Measurements from ENCODE around the gene SNX25.

The SNX25 gene

DNA sequence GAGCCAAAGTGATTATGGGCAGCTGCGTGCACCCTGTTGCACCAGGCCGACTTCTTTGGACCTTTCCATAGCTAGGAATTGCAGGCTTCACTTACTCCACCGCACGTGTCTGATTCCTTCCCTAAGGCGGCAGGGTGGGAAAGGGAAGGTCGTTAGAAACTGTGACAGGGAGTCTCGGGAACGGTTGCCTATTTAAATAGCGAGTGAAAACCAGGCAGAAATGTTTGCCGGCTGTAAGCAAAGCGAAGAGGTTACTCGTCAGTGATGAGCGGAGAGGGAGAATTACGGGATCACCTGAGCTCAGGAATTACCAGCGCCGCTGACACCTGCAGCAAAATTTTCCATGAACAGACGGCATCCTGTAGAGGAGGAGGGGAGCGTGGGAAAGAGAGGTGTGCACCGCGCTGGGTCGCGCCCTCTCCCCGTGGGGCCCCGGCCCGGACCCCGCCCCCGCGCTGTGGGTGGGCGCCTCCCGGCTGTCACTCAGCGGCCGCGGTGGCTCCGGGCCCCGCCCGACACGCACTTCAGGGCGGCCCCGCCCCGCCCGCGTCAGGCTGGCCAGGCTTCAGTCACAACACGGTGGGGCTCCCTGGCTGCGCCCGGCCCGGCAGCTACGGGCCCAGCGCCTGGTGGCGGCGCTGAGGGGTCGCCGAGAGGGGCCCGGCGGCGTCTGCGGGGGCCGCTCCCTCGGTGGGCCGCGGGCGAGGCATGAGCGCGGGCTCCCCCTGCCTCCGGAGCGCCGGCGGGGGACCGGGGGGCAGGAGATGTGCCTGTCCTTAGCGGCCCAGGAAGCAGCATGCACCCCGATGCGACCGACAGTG lies at the start of gene SNX25:
Gene SNX25, plus strand, starts transcription at position 568 of the 821 bp plus-strand sequence. Its CDS starts 229 bp downstream, at position 797.
- Mint-ChIP-seq H3K27ac (peak within 1 kb of the TSS; percentile 87), H3K4me3 (peak within 1 kb of the TSS; percentile 92), H3K36me3 (ENCODE audit: low read depth) (peaks cover 10% of the 10 kb centered on the region), H3K4me1 (ENCODE audit: low read depth) (peaks cover 31% of the 10 kb centered on the region), H3K27me3 (ENCODE audit: low read depth) (peaks cover 9% of the 10 kb centered on the region), H3K9me3 (no peaks in the 10 kb centered on the region)
- DNase-seq (ENCODE audit: low spot score): peak; percentile 91

DNA sequence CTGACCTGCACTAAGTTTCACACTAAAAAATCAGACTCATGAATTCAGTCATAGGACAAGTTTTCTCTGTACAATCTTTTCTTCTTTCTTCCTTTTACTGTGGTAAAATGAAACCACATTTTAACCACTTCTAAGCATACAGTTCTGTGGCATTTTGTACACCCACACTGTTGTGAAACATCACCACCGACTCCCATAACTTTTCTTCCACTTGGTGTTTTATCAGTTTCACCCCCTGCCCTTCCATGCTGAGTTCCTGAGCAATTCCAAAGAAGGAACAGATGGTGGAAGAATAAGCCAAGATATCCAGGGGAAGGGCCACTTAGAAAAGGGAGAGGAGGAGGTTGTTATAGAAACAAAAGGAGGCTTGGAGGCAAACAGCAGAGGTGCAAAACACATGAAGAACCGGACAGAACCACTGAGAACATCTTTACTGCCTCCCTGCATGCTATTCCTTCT lies 43.8 kb upstream of the SNX25 start:
- peak overlapping the region; percentile 9 for H3K4me3 Mint-ChIP-seq
- peaks cover 13% of the 10 kb centered on the region for H3K4me1 Mint-ChIP-seq (ENCODE audit: low read depth)
- peaks cover 21% of the 10 kb centered on the region for H3K27me3 Mint-ChIP-seq (ENCODE audit: low read depth)
- no peak overlapping the region for H3K27ac Mint-ChIP-seq
- H3K9me3 Mint-ChIP-seq: no peaks in the 10 kb centered on the region
- DNase-seq (ENCODE audit: low spot score): peak; percentile 29
- peaks cover 58% of the 10 kb centered on the region for H3K36me3 Mint-ChIP-seq (ENCODE audit: low read depth)

DNA sequence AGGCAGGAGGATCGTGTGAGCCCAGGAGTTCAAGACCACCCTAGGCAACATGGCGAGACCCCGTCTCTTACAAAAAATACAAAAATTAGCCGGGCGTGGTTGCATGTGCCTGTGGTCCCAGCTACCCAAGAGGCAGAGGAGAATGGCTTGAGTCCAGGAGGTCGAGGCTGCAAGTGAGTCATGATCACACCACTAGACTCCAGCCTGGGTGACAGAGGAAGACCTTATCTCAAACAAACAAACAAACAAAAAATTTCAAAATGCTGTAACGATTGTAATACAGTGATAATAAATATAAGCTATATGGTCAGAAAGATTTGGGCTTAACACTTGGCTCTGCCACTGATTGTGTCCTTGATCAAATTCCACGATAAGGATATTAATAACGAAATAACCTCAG lies 42.2 kb upstream of the SNX25 start:
- H3K4me1 Mint-ChIP-seq (ENCODE audit: low read depth): peaks cover 13% of the 10 kb centered on the region
- no peaks in the 10 kb centered on the region for H3K9me3 Mint-ChIP-seq
- no peak for DNase-seq (ENCODE audit: low spot score)
- no peak overlapping the region for H3K27ac Mint-ChIP-seq
- no peak overlapping the region for H3K4me3 Mint-ChIP-seq
- peaks cover 21% of the 10 kb centered on the region for H3K27me3 Mint-ChIP-seq (ENCODE audit: low read depth)
- peaks cover 55% of the 10 kb centered on the region for H3K36me3 Mint-ChIP-seq (ENCODE audit: low read depth)

DNA sequence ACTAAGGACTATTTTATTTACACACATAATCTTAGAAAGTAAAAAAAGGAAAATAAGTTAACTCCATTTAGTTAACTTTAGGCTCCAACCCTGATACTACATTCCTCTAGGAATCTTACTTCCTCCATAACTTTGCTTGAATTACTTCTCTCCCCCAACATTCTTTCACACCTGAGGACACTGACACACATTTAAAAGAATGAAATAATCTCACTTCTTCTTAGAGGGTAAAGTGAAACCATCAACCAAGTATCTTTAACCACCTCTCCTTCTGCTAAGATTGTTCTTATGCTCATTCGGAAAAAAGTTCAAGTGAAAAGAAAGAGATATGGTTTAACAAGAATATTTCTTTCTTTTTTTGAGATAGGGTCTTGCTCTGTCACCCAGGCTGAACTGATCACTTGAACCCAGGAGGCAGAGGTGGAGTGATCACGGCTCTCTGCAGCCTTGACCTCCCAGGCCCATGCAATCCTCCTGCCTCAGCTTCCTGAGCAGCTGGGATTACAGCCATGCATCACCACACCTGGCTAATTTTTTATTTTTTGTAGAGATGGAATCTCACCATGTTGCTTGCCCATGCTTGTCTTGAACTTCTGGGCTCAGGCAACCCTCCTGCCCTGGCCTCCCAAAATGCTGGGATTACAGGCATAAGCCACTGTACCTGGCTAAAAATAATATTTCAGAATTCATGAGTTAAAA lies 37.9 kb upstream of the SNX25 start:
- Mint-ChIP-seq H3K36me3 (ENCODE audit: low read depth) (peaks cover 50% of the 10 kb centered on the region), H3K27ac (no peak overlapping the region)

DNA sequence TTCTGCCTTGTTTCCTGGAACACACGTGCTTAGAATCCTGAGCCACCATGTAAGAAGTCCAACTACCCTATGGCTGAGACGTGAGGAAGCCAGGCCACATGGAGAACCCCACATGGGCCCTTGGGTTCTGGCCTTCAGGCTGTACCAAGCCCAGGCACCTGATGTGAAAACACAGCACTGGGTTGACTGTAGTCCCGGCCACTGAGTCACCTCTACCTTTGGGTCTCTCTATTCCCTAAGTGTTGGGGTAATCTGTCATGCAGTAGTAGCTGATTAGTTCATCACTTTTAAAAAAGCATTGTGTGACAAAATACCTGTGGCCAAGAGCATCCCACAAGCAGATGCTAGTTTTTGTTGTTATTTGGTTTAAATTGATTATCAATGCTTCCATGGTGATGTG lies 29.9 kb upstream of the SNX25 start:
- Mint-ChIP-seq H3K4me1 (ENCODE audit: low read depth) (peaks cover 10% of the 10 kb centered on the region), H3K4me3 (no peak overlapping the region), H3K27me3 (ENCODE audit: low read depth) (no peaks in the 10 kb centered on the region), H3K27ac (no peak overlapping the region), H3K9me3 (no peaks in the 10 kb centered on the region), H3K36me3 (ENCODE audit: low read depth) (peaks cover 20% of the 10 kb centered on the region)
- DNase-seq (ENCODE audit: low spot score): no peak

More for the DNA sequence above, 37.9 kb upstream of the SNX25 start:
- H3K9me3 Mint-ChIP-seq: no peaks in the 10 kb centered on the region
- no peaks in the 10 kb centered on the region for H3K4me1 Mint-ChIP-seq (ENCODE audit: low read depth)
- H3K27me3 Mint-ChIP-seq (ENCODE audit: low read depth): peaks cover 12% of the 10 kb centered on the region
- no peak overlapping the region for H3K4me3 Mint-ChIP-seq
- no peak for DNase-seq (ENCODE audit: low spot score)

DNA sequence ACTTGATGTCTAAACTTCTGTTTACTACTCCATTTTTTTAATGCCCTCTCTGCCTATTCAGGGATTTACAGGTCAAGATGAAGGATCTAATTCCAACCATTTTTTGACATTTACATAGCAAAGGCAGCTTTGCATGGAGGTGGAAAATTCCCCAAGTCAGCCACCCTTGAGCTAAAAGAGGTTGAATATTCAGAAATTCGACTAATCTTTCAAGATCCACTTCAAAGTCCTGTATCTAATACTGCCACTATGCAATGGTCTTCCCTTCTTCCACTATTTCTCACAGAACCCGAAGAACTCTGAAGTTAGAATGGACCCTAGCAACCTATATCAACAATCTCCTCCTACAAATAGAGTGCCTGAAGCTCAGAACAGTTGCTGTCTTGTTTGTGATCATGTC lies 27.2 kb upstream of the SNX25 start:
- no peak for DNase-seq (ENCODE audit: low spot score)
- Mint-ChIP-seq H3K27ac (no peak overlapping the region), H3K9me3 (no peaks in the 10 kb centered on the region), H3K4me3 (no peak overlapping the region), H3K27me3 (ENCODE audit: low read depth) (no peaks in the 10 kb centered on the region), H3K4me1 (ENCODE audit: low read depth) (peaks cover 15% of the 10 kb centered on the region), H3K36me3 (ENCODE audit: low read depth) (peaks cover 13% of the 10 kb centered on the region)

DNA sequence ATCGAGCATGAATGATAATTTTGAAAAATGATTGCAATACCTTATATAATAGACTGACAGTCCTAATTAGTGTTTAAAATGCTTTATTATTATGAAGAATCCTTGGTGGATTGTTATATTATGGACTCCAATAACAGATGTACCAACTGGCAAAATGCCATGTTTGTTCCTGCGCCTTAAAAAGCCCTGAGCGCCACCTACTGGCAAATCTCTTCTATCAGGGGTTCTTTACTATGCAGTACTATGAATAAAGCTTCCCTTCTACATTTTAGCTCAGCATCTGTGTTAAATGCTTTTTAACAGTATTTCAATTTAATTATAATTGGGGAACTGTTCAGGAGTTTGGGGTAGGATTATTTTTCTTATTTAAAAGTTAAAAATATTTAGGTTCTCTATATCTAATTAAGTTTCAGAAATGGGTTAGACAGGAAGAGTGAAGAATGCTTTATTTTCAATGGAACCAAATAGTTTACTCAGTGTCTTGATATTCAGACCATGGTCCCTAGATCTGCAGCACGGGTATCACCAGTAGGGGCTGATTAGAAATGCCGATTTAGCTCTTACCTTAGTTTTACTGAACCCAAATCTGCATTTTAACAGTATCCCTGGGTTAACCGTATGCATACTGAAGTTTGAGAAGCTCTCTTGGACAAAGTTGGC lies 25.6 kb upstream of the SNX25 start:
- Mint-ChIP-seq H3K27ac (no peak overlapping the region), H3K4me3 (no peak overlapping the region), H3K9me3 (no peaks in the 10 kb centered on the region), H3K36me3 (ENCODE audit: low read depth) (peaks cover 18% of the 10 kb centered on the region), H3K4me1 (ENCODE audit: low read depth) (peaks cover 15% of the 10 kb centered on the region), H3K27me3 (ENCODE audit: low read depth) (no peaks in the 10 kb centered on the region)
- peak; percentile 48 for DNase-seq (ENCODE audit: low spot score)

DNA sequence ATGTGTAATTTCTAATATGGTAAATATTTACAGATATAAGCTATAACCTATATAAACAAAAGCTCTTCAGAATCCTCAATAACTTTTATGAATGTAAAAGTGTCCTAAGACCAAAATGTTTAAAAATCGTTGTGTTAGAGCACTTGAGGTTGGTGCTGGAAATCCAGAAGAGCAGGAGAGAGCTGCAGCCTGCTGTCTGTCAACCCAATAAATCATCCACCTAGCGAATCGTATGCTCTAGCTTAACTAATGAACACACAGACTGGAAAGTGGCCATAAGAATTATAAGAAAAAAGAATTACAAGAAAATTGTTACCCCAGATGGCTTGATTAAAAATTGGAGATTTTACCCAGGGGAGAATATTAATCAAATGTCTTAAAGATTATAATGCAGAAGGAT lies 22.6 kb upstream of the SNX25 start:
- no peak overlapping the region for H3K27ac Mint-ChIP-seq

DNA sequence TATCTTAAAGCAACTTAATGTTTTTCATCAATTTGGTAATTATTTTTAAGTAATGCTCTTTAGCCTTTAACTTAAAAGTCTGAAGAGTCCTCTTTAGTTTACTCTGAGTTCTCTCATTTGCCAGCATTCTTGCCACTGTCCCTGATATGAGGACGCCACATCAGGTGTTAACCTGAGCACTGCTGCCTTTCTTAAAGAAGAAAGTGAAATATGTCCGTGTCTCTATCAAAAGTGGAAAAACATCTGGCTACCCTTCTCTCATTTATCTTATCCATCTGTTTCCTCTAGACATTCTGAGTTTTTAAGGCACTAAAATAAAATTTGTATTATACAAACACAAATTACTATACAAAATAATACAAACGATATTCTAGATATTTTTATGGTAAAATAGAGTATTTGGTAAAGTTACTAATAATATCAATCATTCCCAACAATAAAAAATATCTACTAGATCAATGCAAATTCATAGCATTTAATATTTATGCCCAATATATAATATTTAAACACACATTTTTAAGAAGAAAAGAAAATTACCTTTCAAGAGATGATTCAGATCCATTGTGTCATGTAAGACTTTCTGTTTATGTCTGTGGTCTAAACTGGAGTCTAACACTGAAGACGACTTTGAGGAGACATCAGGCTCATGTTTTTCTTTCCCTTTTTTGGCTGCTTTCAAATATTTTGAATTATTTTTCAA lies 19.6 kb upstream of the SNX25 start:
- Mint-ChIP-seq H3K27ac (no peak overlapping the region), H3K4me1 (ENCODE audit: low read depth) (peaks cover 14% of the 10 kb centered on the region), H3K27me3 (ENCODE audit: low read depth) (no peaks in the 10 kb centered on the region), H3K4me3 (no peak overlapping the region), H3K36me3 (ENCODE audit: low read depth) (peaks cover 24% of the 10 kb centered on the region), H3K9me3 (no peaks in the 10 kb centered on the region)
- DNase-seq (ENCODE audit: low spot score): no peak

More for the DNA sequence above, 22.6 kb upstream of the SNX25 start:
- Mint-ChIP-seq H3K4me1 (ENCODE audit: low read depth) (peaks cover 14% of the 10 kb centered on the region), H3K36me3 (ENCODE audit: low read depth) (peaks cover 28% of the 10 kb centered on the region), H3K4me3 (no peak overlapping the region), H3K9me3 (no peaks in the 10 kb centered on the region), H3K27me3 (ENCODE audit: low read depth) (no peaks in the 10 kb centered on the region)
- DNase-seq (ENCODE audit: low spot score): no peak

DNA sequence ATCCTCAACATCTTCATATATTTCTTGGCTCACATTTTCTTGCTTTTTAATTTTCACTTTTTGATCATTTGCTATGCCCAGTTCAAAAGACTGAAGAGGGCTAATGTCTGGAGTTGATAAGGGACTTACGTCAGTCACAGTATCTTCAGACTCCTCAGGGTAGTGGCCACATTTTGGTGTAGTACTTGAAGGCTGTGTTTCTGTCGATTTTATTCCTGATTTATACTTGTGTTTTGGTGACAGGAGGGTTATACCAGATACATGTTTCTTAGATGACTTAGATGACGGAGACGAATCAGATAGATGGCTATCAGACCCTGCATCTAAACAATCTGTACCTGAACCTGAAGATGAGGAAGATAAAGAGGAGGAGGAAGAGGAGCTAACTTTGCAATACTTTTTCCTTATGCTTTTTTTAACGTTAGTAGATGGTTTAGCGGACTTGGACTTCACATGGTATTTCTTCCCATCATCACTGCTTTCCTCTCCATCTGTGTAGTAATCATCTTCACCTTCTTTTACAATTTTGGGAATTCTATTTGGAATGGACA lies 19.0 kb upstream of the SNX25 start:
- H3K4me3 Mint-ChIP-seq: no peak overlapping the region
- H3K27me3 Mint-ChIP-seq (ENCODE audit: low read depth): no peaks in the 10 kb centered on the region
- H3K4me1 Mint-ChIP-seq (ENCODE audit: low read depth): peaks cover 16% of the 10 kb centered on the region
- no peaks in the 10 kb centered on the region for H3K9me3 Mint-ChIP-seq
- DNase-seq (ENCODE audit: low spot score): no peak
- no peak overlapping the region for H3K27ac Mint-ChIP-seq
- peaks cover 24% of the 10 kb centered on the region for H3K36me3 Mint-ChIP-seq (ENCODE audit: low read depth)

DNA sequence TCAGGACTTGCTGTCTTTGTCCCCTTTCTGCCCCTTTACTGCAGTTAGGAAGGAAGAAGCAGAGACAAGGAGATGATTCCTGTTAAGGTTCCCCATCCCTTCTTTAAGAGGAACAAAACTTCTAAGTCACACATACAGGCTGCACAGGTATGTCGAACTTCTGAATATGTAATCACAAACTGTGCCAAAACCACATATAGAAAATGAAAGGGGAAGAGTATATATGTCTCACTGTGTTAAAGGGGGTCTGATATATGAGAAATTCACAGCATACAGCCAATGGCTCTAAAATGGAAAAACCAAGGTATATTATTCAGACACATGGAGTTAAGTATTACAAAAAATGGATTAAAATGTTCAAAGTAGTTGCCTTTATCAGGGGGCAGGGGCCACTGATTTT lies 17.3 kb upstream of the SNX25 start:
- peaks cover 14% of the 10 kb centered on the region for H3K4me1 Mint-ChIP-seq (ENCODE audit: low read depth)
- H3K27me3 Mint-ChIP-seq (ENCODE audit: low read depth): no peaks in the 10 kb centered on the region
- H3K27ac Mint-ChIP-seq: no peak overlapping the region
- peaks cover 21% of the 10 kb centered on the region for H3K36me3 Mint-ChIP-seq (ENCODE audit: low read depth)
- no peak overlapping the region for H3K4me3 Mint-ChIP-seq
- no peaks in the 10 kb centered on the region for H3K9me3 Mint-ChIP-seq
- DNase-seq (ENCODE audit: low spot score): no peak

DNA sequence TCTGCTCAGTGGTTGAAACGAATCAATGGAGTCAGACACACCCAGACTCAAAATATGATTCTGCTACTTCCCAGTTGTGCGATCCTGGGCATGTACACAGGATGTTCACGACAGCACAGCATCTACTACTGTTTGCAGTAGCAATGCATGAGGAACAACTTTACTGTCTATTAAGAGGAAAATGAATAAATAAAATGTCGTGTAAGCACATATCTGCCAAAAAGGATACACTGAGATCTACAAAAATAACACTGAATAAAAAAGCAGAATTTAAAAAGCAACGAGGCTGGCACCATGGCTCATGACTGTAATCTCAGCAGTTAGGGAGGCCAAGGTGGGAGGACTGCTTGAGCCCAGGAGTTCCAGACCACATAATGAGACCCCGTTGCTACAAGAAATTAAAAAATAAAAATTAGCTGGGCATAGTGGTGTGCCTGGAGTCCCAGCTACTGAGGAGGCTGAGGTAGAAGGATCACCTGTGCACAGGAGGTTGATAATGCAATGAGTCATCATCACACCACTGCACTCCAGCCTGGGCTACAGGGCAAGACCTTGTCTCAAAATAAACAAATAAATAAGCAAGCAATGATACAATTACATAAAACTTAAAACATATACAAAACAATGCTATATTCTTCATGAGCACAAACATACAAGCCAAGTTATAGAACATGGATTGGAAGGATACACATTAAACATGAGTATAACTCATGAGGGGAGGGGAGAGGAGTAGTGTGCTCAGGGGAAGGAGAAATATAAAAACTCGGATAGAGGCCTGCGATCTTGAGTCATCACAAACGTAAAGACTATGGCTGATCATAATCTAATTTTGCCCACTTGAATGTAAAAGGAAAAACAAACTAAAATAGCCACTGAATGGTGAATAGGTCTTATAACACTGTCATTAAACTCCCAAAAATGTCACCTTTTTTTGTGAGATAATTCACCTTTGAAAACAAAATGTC lies 14.2 kb upstream of the SNX25 start:
- DNase-seq (ENCODE audit: low spot score): no peak
- H3K27ac Mint-ChIP-seq: no peak overlapping the region
- H3K4me1 Mint-ChIP-seq (ENCODE audit: low read depth): peaks cover 16% of the 10 kb centered on the region

More for the DNA sequence above, 14.2 kb upstream of the SNX25 start:
- H3K27me3 Mint-ChIP-seq (ENCODE audit: low read depth): no peaks in the 10 kb centered on the region
- H3K4me3 Mint-ChIP-seq: no peak overlapping the region
- H3K36me3 Mint-ChIP-seq (ENCODE audit: low read depth): peaks cover 13% of the 10 kb centered on the region
- no peaks in the 10 kb centered on the region for H3K9me3 Mint-ChIP-seq

Measured in T-helper 2 cell treated with Interferon-gamma antibody and Interleukin-4, amounts not matched to agents 5 μg/mL and 100 μg/mL, for 36 hours (primary cell).